DOHH2 (cell line): Measurements from ENCODE around the gene STARD8.

ENCODE experiments used
- EZH2phosphoT487 ChIP-seq: fragments of 200-600 bp; sonication (generic); IDR thresholded peaks from 2 replicates; pipeline ENCODE4 v1.6.1; 2017; ENCODE audit warnings: borderline replicate concordance, mild to moderate bottlenecking, antibody characterized with exemption, low read length, moderate library complexity, mixed read lengths
- TF ChIP-seq, protein P1 (sequence below): fragments of 200-600 bp; sonication (generic); IDR thresholded peaks from one replicate; pipeline ENCODE4 v1.5.1; 2014; ENCODE audit warnings: antibody characterized with exemption, mild to moderate bottlenecking, low read depth, low read length; ENCODE audit not compliant: poor library complexity, severe bottlenecking

DNA sequence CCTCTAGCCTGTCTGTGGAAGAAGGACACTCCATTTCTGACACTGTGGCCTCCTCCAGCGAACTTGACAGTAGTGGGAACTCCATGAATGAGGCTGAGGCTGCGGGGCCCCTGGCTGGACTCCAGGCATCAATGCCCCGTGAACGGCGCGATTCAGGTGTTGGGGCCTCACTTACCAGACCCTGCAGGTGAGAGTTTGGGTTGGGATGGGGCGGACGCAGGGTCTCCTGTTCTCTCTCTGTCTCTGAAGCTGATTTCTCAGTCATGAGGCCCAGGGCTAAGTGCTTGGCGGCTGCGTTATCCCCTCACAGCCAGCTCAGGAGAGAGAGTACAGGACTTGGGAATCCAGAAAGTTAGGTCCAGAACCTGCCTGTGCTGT, 71.0 kb downstream of the STARD8 start:
- TF ChIP-seq, protein P1, sequence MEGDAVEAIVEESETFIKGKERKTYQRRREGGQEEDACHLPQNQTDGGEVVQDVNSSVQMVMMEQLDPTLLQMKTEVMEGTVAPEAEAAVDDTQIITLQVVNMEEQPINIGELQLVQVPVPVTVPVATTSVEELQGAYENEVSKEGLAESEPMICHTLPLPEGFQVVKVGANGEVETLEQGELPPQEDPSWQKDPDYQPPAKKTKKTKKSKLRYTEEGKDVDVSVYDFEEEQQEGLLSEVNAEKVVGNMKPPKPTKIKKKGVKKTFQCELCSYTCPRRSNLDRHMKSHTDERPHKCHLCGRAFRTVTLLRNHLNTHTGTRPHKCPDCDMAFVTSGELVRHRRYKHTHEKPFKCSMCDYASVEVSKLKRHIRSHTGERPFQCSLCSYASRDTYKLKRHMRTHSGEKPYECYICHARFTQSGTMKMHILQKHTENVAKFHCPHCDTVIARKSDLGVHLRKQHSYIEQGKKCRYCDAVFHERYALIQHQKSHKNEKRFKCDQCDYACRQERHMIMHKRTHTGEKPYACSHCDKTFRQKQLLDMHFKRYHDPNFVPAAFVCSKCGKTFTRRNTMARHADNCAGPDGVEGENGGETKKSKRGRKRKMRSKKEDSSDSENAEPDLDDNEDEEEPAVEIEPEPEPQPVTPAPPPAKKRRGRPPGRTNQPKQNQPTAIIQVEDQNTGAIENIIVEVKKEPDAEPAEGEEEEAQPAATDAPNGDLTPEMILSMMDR, result no peak
- no peak for TF ChIP-seq EZH2phosphoT487
